ENCODE measurements around the gene TRIM51.

Gene TRIM51

DNA sequence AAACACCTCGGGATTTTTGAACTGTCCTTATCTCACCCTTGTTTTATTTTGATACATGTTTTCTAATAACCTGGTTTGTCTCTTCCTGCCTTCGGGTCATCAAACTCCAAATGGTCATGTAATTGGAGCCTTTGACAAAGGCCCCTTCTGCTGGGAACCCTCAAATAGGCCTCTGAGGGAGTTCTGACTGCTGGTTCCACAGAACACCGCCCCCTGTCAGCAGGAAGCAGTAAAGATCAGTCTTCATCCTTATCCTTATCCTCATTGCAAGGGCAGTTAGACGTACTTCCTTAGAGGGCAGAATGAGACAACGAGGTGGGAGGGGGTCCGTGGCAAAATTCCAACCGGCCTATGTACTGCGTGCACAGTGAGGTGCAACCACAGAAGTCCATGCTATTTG, 12.1 kb downstream of the TRIM51 start:
- Histone ChIP-seq H3K4me3 (no peak overlapping the region), H3K27ac (no peak overlapping the region), H3K9ac (ENCODE audit: insufficient read length) (no peak overlapping the region), H3K36me3 (ENCODE audit: insufficient read depth, low read length) (no peaks in the 10 kb centered on the region), H3K9me3 (ENCODE audit: low read depth, low read length) (no peaks in the 10 kb centered on the region)
- no peak for DNase-seq (ENCODE audit: low read depth, low spot score)
- TF ChIP-seq EZH2 (IDR thresholded peaks at IDR 0.05): no peak
- no peak for TF ChIP-seq POLR2AphosphoS5 (IDR thresholded peaks at IDR 0.05; ENCODE audit: borderline replicate concordance, low read depth, low read length)
- TF ChIP-seq FOXP2 (optimal IDR thresholded peaks at IDR 0.05; ENCODE audit: control extremely low read depth, extremely low read length, insufficient read depth): no peak

DNA sequence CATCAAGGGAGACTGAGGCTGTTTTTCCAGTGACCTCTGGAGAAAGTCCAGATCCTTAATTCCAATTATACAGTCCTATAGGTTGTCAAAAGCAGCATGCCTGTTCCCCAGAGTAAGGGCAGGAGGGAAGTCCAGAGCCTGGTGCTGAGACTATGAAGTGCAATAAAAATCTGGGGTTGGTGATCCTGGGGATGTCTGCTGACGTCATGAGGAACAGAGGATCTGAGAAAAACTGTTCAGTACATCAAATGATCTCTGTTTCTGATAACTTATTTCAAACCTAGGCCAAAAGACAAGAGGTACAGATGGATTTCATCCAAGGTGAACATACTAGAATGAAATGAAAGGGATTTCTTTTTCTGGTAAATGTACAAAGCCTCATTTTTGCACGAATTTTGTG, 19.2 kb downstream of the TRIM51 start:
- no peak for DNase-seq (ENCODE audit: low read depth, low spot score)
- Histone ChIP-seq H3K4me3 (no peak overlapping the region), H3K9ac (ENCODE audit: insufficient read length) (no peak overlapping the region), H3K9me3 (ENCODE audit: low read depth, low read length) (no peaks in the 10 kb centered on the region), H3K36me3 (ENCODE audit: insufficient read depth, low read length) (no peaks in the 10 kb centered on the region), H3K27ac (no peak overlapping the region)
- TF ChIP-seq POLR2AphosphoS5 (IDR thresholded peaks at IDR 0.05; ENCODE audit: borderline replicate concordance, low read depth, low read length) (no peak), FOXP2 (optimal IDR thresholded peaks at IDR 0.05; ENCODE audit: control extremely low read depth, extremely low read length, insufficient read depth) (no peak), EZH2 (IDR thresholded peaks at IDR 0.05) (no peak)

DNA sequence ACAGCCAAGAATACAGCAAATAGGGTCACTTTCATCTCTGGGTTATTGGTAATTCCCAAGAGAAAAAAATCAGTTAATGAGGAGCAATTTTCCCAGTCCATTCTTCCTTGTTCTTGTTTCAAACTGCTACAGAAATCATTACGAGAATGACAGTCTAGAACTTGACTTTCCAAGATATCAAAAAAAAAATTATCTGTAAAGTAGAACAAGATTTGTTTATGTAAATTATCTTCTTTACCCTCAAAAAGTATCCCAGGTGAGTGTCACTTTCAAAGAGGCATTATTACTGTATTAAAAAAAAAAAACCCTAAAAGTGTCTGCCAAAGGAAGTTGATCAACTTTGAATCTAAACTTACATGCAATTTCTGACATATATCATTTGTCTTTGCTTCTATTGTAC, 31.4 kb downstream of the TRIM51 start, which contains the start of gene OR5W2:
OR5W2 (minus strand) TSS at position 101 of the 400 bp plus-strand sequence; CDS start at position 101, 0 bp downstream.
- no peak for DNase-seq (ENCODE audit: low read depth, low spot score)
- Histone ChIP-seq H3K9ac (ENCODE audit: insufficient read length) (no peak within 1 kb of the TSS), H3K4me3 (no peak within 1 kb of the TSS), H3K9me3 (ENCODE audit: low read depth, low read length) (no peaks in the 10 kb centered on the region), H3K36me3 (ENCODE audit: insufficient read depth, low read length) (no peaks in the 10 kb centered on the region), H3K27ac (no peak within 1 kb of the TSS)
- no peak for TF ChIP-seq FOXP2 (optimal IDR thresholded peaks at IDR 0.05; ENCODE audit: control extremely low read depth, extremely low read length, insufficient read depth)
- TF ChIP-seq EZH2 (IDR thresholded peaks at IDR 0.05): no peak
- no peak for TF ChIP-seq POLR2AphosphoS5 (IDR thresholded peaks at IDR 0.05; ENCODE audit: borderline replicate concordance, low read depth, low read length)

DNA sequence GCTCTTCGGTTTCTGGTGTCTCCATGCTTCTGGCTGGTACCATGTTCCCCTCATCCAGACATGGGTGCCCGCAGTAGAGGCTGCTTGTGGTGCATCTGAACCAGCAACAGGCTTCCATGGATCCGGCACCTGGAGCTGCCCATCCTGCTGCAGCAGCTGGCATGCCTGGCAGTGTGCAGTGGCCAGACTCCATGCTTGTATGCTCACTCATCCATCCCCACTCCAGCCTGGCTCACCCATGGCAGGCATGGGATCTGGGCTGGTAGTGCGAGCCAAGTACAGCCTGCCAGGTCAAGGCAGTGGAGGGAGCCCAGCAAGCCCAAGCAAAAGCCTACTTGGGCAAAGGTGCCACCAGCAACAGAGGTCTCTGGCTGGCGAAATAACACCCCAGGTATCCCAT, 37.4 kb downstream of the TRIM51 start:
- Histone ChIP-seq H3K4me3 (no peak overlapping the region), H3K9me3 (ENCODE audit: low read depth, low read length) (no peaks in the 10 kb centered on the region), H3K9ac (ENCODE audit: insufficient read length) (no peak overlapping the region), H3K36me3 (ENCODE audit: insufficient read depth, low read length) (no peaks in the 10 kb centered on the region), H3K27ac (no peak overlapping the region)
- TF ChIP-seq FOXP2 (optimal IDR thresholded peaks at IDR 0.05; ENCODE audit: control extremely low read depth, extremely low read length, insufficient read depth) (no peak), EZH2 (IDR thresholded peaks at IDR 0.05) (no peak)
- DNase-seq (ENCODE audit: low read depth, low spot score): no peak

DNA sequence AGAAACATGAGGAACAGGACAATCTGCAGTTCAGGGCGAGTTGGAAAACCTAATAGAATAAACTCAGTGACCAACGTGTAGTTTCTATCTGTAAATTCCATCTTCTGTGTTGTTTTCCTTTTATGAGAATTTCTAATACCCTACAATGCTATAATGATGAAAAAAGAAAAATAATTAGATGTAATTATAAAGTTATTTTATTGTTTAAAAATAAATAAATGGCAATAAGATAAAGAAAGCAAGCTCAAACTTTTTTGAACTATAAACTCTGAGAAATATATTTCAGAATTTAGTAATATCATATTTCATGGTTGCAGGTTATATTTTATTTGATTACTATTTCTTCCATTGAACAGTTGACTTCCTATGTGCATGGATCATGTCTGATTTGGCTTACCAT, 53.2 kb downstream of the TRIM51 start, which contains the start of gene OR5I1:
OR5I1 (minus strand) TSS at position 101 of the 400 bp plus-strand sequence; CDS start at position 101, 0 bp downstream.
- Histone ChIP-seq H3K27ac (no peak within 1 kb of the TSS), H3K36me3 (ENCODE audit: insufficient read depth, low read length) (no peaks in the 10 kb centered on the region), H3K9me3 (ENCODE audit: low read depth, low read length) (no peaks in the 10 kb centered on the region), H3K9ac (ENCODE audit: insufficient read length) (no peak within 1 kb of the TSS), H3K4me3 (no peak within 1 kb of the TSS)
- TF ChIP-seq EZH2 (IDR thresholded peaks at IDR 0.05) (no peak), POLR2AphosphoS5 (IDR thresholded peaks at IDR 0.05; ENCODE audit: borderline replicate concordance, low read depth, low read length) (no peak), FOXP2 (optimal IDR thresholded peaks at IDR 0.05; ENCODE audit: control extremely low read depth, extremely low read length, insufficient read depth) (no peak)
- DNase-seq (ENCODE audit: low read depth, low spot score): no peak
